Activated naive CD8-positive, alpha-beta T cell (primary cell): Measurements from ENCODE around the gene CFLAR.

Experiments
- H3K27ac Mint-ChIP-seq: one replicate; pipeline ENCODE4 v1.8.0; 2021; ENCODE audit warnings: mixed read lengths
- H3K27me3 Mint-ChIP-seq: one replicate; pipeline ENCODE4 v1.8.0; 2021; ENCODE audit warnings: mixed read lengths
- H3K36me3 Mint-ChIP-seq: one replicate; pipeline ENCODE4 v1.8.0; 2021; ENCODE audit warnings: mixed read lengths
- H3K4me1 Mint-ChIP-seq: one replicate; pipeline ENCODE4 v1.8.0; 2021; ENCODE audit warnings: low read depth, mixed read lengths
- H3K4me3 Mint-ChIP-seq: one replicate; pipeline ENCODE4 v1.8.0; 2021; ENCODE audit warnings: mild to moderate bottlenecking, mixed read lengths
- H3K9me3 Mint-ChIP-seq: one replicate; pipeline ENCODE4 v1.8.0; 2021; ENCODE audit warnings: low read depth, mixed read lengths

CFLAR gene

GRCh38 chr2:201197781-201198180, 81.8 kb downstream of the CFLAR start:
- Mint-ChIP-seq H3K36me3 (peaks cover 21% of the 10 kb centered on the region), H3K27ac (no peak overlapping the region), H3K4me3 (no peak overlapping the region), H3K9me3 (no peaks in the 10 kb centered on the region), H3K27me3 (no peaks in the 10 kb centered on the region), H3K4me1 (peaks cover 49% of the 10 kb centered on the region)

- H3K27ac Mint-ChIP-seq: peak overlapping the region; percentile 2
- H3K36me3 Mint-ChIP-seq: peaks cover 19% of the 10 kb centered on the region
- H3K27me3 Mint-ChIP-seq: no peaks in the 10 kb centered on the region
- no peaks in the 10 kb centered on the region for H3K9me3 Mint-ChIP-seq
- peaks cover 46% of the 10 kb centered on the region for H3K4me1 Mint-ChIP-seq
- no peak overlapping the region for H3K4me3 Mint-ChIP-seq
Measured at GRCh38 chr2:201199847-201200246, 83.9 kb downstream of the CFLAR start.

GRCh38 chr2:201200345-201200744, 84.4 kb downstream of the CFLAR start:
- Mint-ChIP-seq H3K36me3 (peaks cover 19% of the 10 kb centered on the region), H3K27ac (peak overlapping the region; percentile 55), H3K4me3 (no peak overlapping the region), H3K9me3 (no peaks in the 10 kb centered on the region), H3K27me3 (no peaks in the 10 kb centered on the region), H3K4me1 (peaks cover 46% of the 10 kb centered on the region)

GRCh38 chr2:201201371-201201770, 85.4 kb downstream of the CFLAR start:
- no peaks in the 10 kb centered on the region for H3K9me3 Mint-ChIP-seq
- H3K27me3 Mint-ChIP-seq: no peaks in the 10 kb centered on the region
- H3K4me3 Mint-ChIP-seq: no peak overlapping the region
- H3K27ac Mint-ChIP-seq: peak overlapping the region; percentile 30
- H3K4me1 Mint-ChIP-seq: peaks cover 42% of the 10 kb centered on the region
- H3K36me3 Mint-ChIP-seq: peaks cover 17% of the 10 kb centered on the region

GRCh38 chr2:201203916-201204654, 88.1 kb downstream of the CFLAR start:
- H3K9me3 Mint-ChIP-seq: no peaks in the 10 kb centered on the region
- no peak overlapping the region for H3K4me3 Mint-ChIP-seq
- H3K27me3 Mint-ChIP-seq: no peaks in the 10 kb centered on the region
- peaks cover 41% of the 10 kb centered on the region for H3K4me1 Mint-ChIP-seq
- H3K27ac Mint-ChIP-seq: no peak overlapping the region
- H3K36me3 Mint-ChIP-seq: peaks cover 10% of the 10 kb centered on the region

- peak overlapping the region; percentile 22 for H3K27ac Mint-ChIP-seq
- H3K9me3 Mint-ChIP-seq: no peaks in the 10 kb centered on the region
- peaks cover 48% of the 10 kb centered on the region for H3K4me1 Mint-ChIP-seq
- H3K4me3 Mint-ChIP-seq: no peak overlapping the region
- H3K27me3 Mint-ChIP-seq: no peaks in the 10 kb centered on the region
- H3K36me3 Mint-ChIP-seq: peaks cover 14% of the 10 kb centered on the region
Measured at GRCh38 chr2:201204655-201205514, 88.9 kb downstream of the CFLAR start.

- peak overlapping the region; percentile 34 for H3K27ac Mint-ChIP-seq
- no peaks in the 10 kb centered on the region for H3K27me3 Mint-ChIP-seq
- H3K36me3 Mint-ChIP-seq: peaks cover 17% of the 10 kb centered on the region
- H3K4me1 Mint-ChIP-seq: peaks cover 45% of the 10 kb centered on the region
- H3K9me3 Mint-ChIP-seq: no peaks in the 10 kb centered on the region
- no peak overlapping the region for H3K4me3 Mint-ChIP-seq
Measured at GRCh38 chr2:201205515-201205849, 89.5 kb downstream of the CFLAR start.

GRCh38 chr2:201208563-201209252, 92.7 kb downstream of the CFLAR start:
- Mint-ChIP-seq H3K4me1 (peaks cover 37% of the 10 kb centered on the region), H3K36me3 (peaks cover 20% of the 10 kb centered on the region), H3K9me3 (no peaks in the 10 kb centered on the region), H3K4me3 (no peak overlapping the region), H3K27me3 (no peaks in the 10 kb centered on the region), H3K27ac (peak overlapping the region; percentile 58)

GRCh38 chr2:201215963-201216362, 100.0 kb downstream of the CFLAR start:
- no peaks in the 10 kb centered on the region for H3K27me3 Mint-ChIP-seq
- no peaks in the 10 kb centered on the region for H3K9me3 Mint-ChIP-seq
- no peak overlapping the region for H3K4me3 Mint-ChIP-seq
- no peak overlapping the region for H3K27ac Mint-ChIP-seq
- H3K4me1 Mint-ChIP-seq: peaks cover 33% of the 10 kb centered on the region
- peaks cover 8% of the 10 kb centered on the region for H3K36me3 Mint-ChIP-seq

GRCh38 chr2:201216918-201217317, 101.0 kb downstream of the CFLAR start:
- H3K4me1 Mint-ChIP-seq: peaks cover 43% of the 10 kb centered on the region
- no peak overlapping the region for H3K4me3 Mint-ChIP-seq
- peaks cover 3% of the 10 kb centered on the region for H3K36me3 Mint-ChIP-seq
- no peaks in the 10 kb centered on the region for H3K27me3 Mint-ChIP-seq
- no peaks in the 10 kb centered on the region for H3K9me3 Mint-ChIP-seq
- H3K27ac Mint-ChIP-seq: peak overlapping the region; percentile 2

- H3K4me3 Mint-ChIP-seq: no peak overlapping the region
- H3K36me3 Mint-ChIP-seq: peaks cover 5% of the 10 kb centered on the region
- peak overlapping the region; percentile 30 for H3K27ac Mint-ChIP-seq
- H3K9me3 Mint-ChIP-seq: no peaks in the 10 kb centered on the region
- peaks cover 53% of the 10 kb centered on the region for H3K4me1 Mint-ChIP-seq
- H3K27me3 Mint-ChIP-seq: no peaks in the 10 kb centered on the region
Measured at GRCh38 chr2:201218780-201219179, 102.8 kb downstream of the CFLAR start.

GRCh38 chr2:201219328-201220096, 103.5 kb downstream of the CFLAR start:
- Mint-ChIP-seq H3K4me1 (peaks cover 55% of the 10 kb centered on the region), H3K4me3 (no peak overlapping the region), H3K27ac (peak overlapping the region; percentile 84), H3K9me3 (no peaks in the 10 kb centered on the region), H3K27me3 (no peaks in the 10 kb centered on the region), H3K36me3 (peaks cover 5% of the 10 kb centered on the region)

GRCh38 chr2:201220102-201220570, 104.2 kb downstream of the CFLAR start:
- Mint-ChIP-seq H3K9me3 (no peaks in the 10 kb centered on the region), H3K27me3 (no peaks in the 10 kb centered on the region), H3K4me1 (peaks cover 59% of the 10 kb centered on the region), H3K27ac (peak overlapping the region; percentile 84), H3K4me3 (no peak overlapping the region), H3K36me3 (peaks cover 5% of the 10 kb centered on the region)
